Measurements from ENCODE around the gene PRKCB.
"Not testable (repeated sequence)": the region's sequence is repeated elsewhere in the genome, so short reads cannot be mapped to it uniquely, and the experiment has no call there.

The PRKCB gene

DNA sequence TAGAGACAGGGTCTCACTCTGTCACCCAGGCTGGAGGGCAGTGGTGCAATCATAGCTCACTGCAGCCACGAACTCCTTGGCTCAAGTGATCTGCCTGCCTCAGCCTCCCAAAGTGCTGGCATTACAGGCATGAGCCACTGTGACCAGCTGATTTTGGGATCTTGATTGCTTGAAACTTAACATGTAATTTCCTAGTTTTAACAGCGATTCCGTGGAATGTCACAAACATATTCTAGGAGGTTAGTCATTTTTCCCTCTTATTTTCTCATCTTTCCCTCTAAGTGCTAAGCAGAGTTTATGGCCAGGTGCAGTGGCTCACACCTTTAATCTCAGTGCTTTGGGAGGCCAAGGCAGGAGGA lies 297.0 kb downstream of the PRKCB start:
- DNase-seq (ENCODE audit: low spot score) = no peak

DNA sequence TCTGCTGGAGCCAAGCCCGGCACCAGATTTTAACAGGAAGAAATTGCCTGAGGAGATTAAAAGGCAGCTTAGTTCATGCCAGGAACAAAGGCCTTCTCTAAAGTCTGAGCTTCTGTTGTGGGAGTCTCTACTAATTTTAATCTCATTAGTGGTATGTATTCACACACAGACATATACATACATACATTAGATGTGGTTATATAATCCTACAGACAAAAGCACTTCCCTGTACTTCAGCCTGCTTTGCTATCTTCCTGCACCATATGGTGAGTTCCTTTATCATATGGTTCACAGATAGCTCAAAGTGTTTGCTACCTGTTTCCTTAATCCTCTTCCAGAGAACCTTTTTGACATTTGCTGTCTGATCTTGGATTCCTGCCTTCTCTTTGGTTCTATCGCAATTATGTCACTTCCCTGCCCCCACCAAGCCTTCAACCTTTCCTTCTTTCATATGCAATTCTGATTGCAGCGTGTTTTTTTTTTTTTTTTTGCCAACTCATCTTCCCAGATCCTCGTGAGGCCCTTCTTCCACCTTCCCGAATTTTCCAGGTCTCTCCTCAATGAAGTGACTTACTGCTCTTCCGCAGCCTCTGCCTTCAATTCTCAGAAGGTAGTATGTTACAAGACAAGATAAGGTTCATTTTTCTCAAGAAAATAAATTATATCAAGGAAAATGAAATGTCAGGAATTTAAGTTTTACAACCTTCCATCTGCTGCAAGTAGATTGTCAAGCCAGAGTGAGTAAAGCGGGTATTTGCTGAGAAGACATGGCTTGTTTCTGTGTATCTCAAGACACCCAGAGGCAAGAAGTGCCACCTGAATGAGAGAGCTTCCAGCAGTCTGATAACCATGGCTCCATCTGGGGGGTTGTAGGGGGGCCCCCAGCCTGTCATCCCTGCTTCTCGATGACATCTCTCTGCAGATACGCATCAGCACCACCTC lies 300.1 kb downstream of the PRKCB start:
- DNase-seq (ENCODE audit: low spot score) = no peak

DNA sequence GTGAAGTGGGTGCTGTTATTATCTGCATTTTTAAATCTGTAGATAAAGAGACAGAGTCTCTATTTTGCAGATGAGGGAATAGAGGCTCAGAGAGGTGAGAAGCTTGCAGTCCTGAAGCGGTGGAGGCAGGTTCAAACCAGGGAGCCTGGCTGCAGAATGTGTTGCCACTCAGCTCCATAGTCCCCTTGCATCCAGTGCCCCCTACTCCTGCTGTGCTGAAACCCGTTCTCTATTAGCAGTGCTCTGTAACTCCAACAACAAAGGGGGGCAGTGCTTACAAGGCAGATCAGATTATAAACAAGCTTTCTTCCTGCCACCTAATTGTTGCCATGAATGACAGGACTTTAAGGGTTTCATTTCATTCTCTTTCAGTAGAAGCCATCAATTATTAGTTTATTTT lies 302.2 kb downstream of the PRKCB start:
- no peak for DNase-seq (ENCODE audit: low spot score)

DNA sequence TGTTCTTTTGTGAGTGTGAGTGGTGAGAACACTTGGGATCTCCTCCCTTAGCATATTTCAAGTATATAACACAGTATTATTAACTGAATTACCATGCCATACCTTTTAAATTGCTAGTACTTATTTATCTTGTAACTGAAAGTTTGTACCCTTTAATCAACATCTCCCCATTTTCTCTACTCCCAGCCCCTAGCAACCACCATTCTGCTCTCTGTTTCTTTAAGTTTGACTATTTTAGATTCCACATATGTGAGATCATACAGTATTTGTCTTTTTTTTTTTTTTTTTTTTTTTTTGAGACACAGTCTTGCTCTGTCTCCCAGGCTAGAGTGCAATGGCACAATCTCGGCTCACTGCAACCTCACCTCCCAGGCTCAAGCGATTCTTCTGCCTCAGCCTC lies 302.8 kb downstream of the PRKCB start:
- no peak for DNase-seq (ENCODE audit: low spot score)

DNA sequence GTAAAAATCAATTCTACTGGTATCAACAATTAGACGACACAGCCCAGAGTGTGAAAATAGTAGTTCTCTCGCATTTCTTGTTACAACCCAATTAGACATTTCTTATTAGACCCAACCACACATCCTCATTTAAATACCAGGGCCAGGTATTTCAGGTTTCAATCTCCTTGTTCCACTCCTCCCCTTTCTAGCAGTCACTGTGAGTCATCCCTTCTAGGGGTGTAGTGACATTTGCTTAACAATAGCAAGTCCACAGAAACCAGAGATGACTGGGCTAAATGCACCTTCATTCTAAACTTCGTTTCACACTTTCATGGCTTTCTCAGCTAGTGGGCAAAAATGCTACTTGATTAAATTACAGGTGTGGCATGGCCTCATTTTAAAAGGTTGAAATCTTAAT lies 303.5 kb downstream of the PRKCB start:
- peak; percentile 60 for DNase-seq (ENCODE audit: low spot score)

DNA sequence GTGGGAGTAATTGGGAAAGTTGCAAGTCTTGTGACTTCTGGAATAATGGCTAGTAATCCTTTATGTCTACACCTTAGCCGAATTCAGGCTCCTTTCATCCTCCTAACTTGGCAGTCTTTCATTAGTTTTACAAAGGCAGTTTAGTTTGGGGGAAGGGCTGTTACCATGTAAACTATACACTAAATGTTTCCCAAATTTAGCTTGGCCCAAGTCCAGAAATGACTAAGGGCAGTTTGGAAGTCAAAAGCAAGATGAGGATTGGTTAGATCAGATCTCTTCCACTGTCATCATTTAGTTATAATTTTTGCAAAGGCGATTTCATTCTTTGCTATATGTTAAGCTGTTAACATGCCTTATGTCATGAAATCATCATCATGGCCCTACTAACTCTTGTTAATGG lies 304.9 kb downstream of the PRKCB start:
- DNase-seq (ENCODE audit: low spot score) = no peak

DNA sequence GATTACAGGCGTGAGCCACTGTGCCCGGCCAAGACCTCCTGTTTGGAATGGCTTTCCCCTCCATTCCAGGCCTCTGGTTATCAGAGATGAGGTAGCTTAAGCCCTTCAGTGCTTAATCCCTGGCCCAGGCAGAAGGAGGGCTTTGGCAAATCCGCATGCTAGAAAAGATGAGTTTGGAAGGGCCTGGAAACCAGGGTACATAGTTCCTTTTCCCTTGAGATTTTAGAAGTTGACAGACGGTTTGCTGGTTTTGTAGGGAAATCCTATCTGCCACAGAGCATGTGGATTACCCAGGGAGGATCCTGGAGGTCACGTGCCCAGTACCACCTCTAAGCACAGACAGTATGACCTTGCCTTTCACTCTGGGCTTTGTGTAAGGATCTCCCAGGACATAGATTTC lies 305.7 kb downstream of the PRKCB start:
- no peak for DNase-seq (ENCODE audit: low spot score)

DNA sequence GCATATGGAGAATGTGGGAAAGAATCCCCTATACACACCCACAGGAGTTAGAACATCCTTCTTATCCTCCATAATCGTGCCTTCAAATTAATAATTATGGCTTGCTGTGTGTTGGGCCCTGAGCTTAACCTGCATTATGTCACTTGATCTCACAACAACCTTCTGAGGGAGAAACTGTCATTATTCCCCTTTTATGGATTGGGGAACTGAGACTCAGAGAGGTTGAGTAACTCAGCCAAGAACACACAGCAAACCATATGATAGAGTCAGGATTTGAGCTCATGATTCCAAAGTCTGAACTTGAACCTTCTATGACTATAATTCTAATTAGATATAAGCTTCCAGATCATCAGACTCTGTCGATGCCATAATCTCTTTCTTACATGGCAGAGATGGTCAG lies 306.1 kb downstream of the PRKCB start:
- no peak for DNase-seq (ENCODE audit: low spot score)

DNA sequence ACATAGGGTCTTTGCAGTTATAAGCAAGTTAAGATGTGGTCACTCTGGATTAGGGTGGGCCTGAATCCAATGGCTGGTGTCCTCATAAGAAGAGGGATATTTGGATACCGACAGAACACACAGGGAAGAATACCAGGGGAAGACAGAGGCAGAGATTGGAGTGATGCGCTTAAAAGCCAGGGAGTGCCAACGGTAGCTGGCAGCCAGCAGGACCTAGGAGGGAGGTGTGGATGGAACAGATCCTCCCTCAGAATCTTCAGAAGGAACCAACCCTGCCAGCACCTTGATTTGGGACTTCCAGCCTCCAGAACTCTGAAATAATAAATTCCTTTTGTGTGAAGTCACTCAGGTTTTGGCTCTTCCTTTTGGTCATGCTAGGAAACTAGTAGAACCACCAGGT lies 310.1 kb downstream of the PRKCB start:
- DNase-seq (ENCODE audit: low spot score) = no peak

DNA sequence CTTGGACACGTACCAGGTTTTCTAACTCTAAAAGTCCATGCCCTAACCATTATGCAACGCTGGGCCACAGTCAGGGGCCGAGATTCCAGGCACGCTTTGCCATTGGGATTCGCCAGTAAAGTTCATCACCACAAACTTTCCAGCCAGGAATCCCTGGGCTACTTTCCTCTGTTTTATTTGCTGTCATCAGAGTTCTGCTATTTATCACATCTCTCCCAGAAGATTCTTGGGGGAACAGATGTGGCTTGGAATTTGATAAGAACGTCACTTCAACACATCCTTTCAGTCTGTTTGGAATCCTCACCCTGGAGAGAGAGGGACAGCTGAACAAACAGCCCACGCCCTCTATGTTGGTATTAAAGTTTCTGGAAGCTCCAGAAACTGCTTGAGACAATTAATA lies 310.7 kb downstream of the PRKCB start:
- DNase-seq (ENCODE audit: low spot score) = no peak

DNA sequence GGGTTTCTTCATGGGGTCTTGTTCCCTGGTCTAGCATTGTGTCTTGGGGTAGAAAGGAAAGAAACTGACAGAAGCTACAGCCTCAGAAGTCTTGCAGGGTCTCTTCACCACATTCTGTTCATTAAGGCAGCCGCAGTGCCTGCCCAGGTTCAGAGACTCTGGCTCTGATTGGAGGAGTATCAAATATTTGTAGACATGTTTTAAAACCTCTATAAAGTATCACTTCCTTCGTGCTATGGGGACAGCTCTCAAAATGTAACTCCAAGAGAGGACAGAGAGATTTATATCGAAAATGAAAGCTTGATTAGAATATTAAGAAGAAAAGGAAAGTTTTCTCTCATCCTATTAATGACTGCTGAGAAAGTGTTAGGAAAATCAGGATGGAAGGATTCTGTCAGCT lies 313.3 kb downstream of the PRKCB start:
- no peak for DNase-seq (ENCODE audit: low spot score)

DNA sequence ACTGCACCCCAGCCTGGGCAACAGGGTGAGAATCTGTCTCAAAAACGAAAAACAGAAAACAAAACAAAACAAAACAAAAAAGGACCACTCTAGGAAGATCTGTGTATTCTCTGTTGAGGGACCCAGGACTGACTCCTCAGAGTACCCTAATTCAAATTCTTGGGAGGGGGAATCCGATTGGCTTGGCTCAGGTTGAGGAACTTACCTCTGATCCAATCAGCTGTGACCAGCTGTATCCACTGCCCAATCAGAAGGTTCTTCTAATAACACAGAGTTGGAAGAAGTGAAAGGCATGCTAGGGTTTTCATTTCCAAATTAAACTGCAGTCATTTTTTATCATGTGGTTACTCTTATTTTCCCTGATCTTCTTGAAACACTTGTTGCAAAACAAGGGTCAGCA lies 314.5 kb downstream of the PRKCB start:
- no peak for DNase-seq (ENCODE audit: low spot score)

DNA sequence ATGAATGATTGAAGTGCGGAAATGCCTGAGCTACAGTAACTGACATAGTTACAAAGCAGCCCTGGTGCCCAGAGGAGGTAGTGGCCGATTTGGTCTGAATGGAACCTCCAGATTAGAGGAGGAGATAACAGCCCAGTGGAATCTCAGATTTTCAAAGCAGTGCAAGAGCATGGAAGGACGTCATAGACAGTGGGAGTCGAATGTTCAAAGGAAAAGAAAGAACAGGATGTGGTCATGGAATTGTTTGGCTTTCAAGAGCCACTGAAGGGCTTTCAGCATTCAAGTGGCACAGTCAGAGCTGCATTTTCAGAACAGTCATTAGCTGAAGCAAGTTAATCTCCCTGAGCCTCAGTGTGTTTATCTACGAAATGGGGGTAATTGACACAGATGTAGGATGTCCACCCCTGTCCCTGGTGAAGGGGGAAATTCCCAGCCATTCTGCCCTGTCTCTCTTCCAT lies 315.7 kb downstream of the PRKCB start:
- peak; percentile 33 for DNase-seq (ENCODE audit: low spot score)

DNA sequence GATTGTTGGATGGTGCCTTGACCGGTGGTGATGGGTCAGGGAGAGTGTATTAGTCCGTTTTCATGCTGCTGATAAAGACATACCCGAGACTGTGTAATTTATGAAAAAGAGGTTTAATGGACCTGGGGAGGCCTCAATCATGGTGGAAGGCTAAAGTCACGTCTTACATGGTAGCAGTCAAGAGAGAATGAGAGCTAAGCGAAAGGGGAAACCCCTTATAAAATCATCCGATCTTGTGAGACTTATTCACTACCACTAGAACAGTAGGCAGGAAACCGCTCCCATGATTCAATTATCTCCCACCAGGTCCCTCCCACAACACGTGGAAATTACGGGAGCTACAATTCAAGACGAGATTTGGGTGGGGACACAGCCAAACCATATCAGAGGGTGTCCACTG lies 316.3 kb downstream of the PRKCB start:
- DNase-seq (ENCODE audit: low spot score) = not testable (repeated sequence)

DNA sequence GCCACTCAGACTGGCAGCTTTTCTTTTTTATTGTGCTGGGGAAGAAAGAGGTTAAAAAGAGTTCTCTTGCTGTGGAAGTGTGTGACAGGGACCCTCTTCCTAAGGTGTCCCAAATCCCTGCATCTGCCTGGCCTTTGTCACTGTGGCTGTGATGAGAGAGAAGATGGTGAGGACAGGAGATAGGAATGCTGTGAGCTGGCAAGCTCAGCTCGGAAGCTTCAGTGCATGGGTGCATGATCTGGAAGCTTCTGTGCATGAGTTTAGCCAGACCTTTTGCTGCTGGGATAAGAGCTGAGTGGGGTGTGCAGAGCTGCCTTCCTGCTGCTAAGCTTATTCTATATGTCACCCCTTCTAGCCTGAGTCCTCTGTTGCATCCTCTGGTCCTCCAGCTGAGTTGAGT lies 317.0 kb downstream of the PRKCB start:
- no peak for DNase-seq (ENCODE audit: low spot score)

DNA sequence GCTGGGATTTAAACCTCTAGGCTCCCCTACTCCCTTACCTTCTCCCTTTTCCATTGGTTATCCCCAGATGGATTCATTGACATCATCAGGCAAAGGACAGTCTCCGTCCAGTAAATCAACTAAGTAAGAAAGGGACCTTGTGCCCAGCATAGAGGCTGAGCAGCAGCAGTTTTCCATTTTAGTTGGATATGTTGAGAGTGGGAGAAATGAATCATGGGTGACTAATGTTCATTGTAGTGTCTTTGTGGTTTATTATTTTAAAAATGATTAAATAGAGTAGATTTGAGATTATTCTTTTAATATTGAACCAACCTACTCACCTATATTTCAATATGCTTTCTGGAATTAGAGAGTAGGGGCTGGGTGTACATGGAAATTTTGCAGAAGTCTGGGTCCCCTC lies 321.0 kb downstream of the PRKCB start:
- no peak for DNase-seq (ENCODE audit: low spot score)

DNA sequence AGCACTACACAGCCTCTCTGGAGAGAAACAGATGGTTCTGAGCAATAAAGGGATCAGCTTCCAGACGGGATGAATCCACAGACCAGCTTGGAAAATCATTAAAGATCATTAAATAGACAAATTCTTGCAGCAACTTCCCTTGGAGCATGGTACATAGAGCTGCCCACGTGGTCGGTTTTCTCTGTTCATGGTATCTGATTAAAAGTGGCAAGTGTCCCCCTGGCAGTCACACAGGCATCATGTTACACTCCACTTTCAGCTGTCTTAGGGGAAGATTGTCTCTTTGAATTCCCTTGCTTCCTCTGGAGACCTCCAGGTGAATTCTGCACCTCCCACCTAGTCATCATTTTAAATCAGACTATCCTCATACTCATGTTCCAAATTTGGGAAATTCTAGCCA lies 328.2 kb downstream of the PRKCB start:
- DNase-seq (ENCODE audit: low spot score) = no peak

DNA sequence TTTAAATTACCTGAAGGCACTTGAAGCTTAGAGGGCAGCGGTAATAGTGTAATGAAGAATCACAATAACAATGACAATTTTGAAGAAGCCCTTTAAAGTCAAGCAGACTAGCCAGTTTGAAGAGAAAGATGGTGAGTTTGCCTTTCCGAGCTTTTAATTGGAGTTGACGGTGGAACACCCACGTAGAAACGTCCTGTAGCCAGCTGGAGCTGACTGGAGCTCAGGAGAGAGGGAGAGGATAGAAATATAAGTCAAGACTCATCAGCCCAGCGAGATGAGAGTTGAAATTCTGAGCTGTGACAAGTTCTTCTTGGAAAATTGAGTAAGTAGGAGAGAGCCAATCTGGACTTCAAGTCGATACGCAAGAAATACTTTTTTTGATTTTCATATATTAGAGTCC lies 328.6 kb downstream of the PRKCB start:
- DNase-seq (ENCODE audit: low spot score) = no peak

DNA sequence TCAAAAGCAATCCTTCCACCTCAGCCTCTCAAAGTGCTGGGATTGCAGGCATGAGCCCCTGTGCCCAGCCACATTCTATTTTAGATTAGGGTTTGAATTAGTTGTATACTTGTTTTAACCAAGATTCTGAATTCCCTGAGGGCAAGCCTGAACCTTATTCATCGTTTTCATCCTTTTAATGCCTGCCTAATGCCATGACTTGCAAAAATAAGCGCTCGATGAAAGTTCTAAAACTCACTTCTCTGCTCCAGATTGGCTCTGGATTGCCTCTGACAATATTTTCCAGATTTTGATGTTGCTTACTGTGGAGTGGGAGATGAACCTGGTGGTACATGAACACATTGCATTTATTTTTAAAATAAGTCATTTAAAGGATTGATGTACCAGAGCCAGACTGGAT lies 329.5 kb downstream of the PRKCB start:
- no peak for DNase-seq (ENCODE audit: low spot score)

DNA sequence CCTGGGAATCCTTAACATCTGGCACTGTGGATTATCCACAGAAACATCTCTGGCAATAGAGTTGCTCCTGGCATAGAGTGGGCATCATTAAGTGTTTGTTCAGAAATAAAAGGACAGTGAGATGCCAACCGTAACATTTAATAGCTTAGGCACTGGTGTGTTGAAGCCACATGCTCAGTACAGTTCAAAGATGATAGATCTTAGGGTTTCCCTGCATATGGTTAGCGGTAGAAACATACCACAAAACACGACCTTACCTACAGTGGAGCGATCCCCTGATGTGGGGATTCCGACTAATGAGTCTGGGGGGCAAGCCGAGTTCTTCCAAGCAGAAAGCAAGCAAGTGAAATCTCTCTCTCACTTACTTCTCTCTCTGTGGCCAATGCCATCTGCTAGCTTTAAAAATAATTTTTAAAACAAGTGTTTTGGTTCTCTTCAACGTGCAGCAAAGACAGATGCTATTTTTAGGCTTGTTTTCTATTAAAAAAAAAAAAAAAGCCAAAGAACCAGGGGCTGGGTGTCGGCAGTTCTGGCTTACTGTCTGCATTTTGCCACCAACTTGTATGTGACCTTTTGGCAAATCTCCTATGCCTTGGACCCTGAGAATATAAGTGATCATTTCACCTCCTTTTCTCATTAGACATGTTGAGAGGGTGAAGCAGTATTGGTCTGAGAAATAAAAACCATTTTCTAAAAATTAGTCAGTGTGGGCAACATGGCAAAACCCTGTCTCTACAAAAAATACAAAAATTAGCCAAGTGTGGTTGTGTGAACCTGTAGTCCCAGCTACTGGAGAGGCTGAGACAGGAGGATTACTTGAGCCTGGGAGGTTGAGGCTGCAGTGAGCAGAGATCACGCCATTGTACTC lies 331.1 kb downstream of the PRKCB start:
- no peak for DNase-seq (ENCODE audit: low spot score)

DNA sequence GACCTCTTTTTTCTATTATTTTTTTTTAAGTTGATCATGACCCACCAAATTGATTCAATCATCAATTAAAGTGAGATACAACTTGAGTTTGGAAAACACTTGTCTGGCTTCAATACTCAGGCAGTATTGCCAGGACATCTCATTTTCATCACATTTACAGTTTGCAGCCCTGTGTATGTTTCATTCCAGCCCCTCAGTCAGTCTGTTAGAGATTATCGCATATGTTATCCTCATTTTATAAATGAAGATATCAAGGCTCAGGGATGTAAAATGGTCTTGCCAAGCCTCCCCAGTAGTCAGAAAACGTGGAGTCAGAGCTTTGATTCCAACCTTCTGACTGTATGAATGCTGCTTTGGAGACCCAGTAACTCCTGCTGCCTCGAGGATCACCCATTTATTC lies 333.1 kb downstream of the PRKCB start:
- no peak for DNase-seq (ENCODE audit: low spot score)

DNA sequence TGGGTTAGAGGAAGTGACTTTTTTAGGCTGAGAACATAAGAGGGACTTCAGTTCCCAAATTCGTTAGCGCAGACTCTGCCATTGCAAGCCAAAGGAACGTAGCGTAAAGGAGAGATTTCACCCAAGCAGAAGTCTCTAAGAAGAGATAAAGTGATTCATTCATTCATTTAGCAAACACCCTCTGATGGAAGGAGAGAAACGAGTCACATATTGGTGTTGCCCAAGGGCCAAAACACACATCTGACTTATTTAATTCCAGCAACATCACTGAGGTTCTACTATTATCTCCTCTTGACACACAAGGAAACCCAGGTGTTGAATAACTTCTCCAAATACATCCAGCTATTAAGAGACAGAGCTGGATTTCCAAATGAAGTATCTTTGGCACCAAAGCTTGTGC lies 334.6 kb downstream of the PRKCB start:
- peak; percentile 31 for DNase-seq (ENCODE audit: low spot score)

DNA sequence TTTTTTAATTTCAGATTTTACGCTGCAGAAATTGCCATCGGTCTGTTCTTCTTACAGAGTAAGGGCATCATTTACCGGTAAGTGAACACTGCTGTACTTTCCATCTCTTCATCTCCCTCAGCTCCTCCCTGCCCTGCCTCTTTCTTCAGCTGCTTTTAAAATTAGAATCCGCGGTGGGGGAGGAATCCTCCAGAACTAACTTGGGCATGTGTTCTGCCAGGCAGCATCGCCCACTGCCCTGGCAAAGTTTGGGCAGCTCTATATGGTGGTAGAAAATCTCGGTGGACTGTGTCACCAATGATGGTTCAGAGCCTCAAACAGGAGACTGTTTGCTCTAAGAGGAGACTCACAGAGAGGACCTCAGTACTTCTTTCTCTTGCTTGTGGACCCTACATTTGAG lies 338.7 kb downstream of the PRKCB start:
- no peak for DNase-seq (ENCODE audit: low spot score)

Data from activated CD4-positive, alpha-beta T cell treated with anti-CD3 and anti-CD28 coated beads, Interleukin-2, Interleukin-4, amounts not matched to agents 100 ng/mL and 50 ng/mL, durations not matched to agents 16 hours and 8 hours (primary cell).